Muscle layer of duodenum (tissue), 2 donors: Measurements from ENCODE around the gene HOXD1.

Experiments used
- H3K27ac ChIP-seq: one replicate; pipeline ENCODE4 v1.7.0; 2013; ENCODE audit warnings: mild to moderate bottlenecking, low read length
- H3K27me3 ChIP-seq: one replicate; pipeline ENCODE4 v1.7.0; 2013; ENCODE audit warnings: low read depth, mild to moderate bottlenecking, control low read depth, low read length
- H3K36me3 ChIP-seq, 2 donors: one replicate each; pipeline ENCODE4 v1.7.0; 2013; ENCODE audit warnings: low read length in 2 of 2, control low read depth in 1 of 2, mild to moderate bottlenecking in 1 of 2; ENCODE audit not compliant: insufficient read depth in 2 of 2, control insufficient read depth in 1 of 2
- H3K4me1 ChIP-seq, 2 donors: one replicate each; pipeline ENCODE4 v1.7.0; 2013; ENCODE audit warnings: low read length in 2 of 2, mild to moderate bottlenecking in 2 of 2, control low read depth in 1 of 2, moderate library complexity in 1 of 2; ENCODE audit not compliant: insufficient read depth in 2 of 2, control insufficient read depth in 1 of 2
- H3K4me3 ChIP-seq, 2 donors: one replicate each; pipeline ENCODE4 v1.7.0; 2013; ENCODE audit warnings: low read length in 2 of 2, low read depth in 1 of 2, mild to moderate bottlenecking in 1 of 2
- H3K9me3 ChIP-seq, 2 donors: one replicate each; pipeline ENCODE4 v1.7.0; 2013; ENCODE audit warnings: low read length in 2 of 2, control low read depth in 1 of 2, mild to moderate bottlenecking in 1 of 2; ENCODE audit not compliant: control insufficient read depth in 1 of 2
- donor health status: healthy.

The HOXD1 gene

DNA sequence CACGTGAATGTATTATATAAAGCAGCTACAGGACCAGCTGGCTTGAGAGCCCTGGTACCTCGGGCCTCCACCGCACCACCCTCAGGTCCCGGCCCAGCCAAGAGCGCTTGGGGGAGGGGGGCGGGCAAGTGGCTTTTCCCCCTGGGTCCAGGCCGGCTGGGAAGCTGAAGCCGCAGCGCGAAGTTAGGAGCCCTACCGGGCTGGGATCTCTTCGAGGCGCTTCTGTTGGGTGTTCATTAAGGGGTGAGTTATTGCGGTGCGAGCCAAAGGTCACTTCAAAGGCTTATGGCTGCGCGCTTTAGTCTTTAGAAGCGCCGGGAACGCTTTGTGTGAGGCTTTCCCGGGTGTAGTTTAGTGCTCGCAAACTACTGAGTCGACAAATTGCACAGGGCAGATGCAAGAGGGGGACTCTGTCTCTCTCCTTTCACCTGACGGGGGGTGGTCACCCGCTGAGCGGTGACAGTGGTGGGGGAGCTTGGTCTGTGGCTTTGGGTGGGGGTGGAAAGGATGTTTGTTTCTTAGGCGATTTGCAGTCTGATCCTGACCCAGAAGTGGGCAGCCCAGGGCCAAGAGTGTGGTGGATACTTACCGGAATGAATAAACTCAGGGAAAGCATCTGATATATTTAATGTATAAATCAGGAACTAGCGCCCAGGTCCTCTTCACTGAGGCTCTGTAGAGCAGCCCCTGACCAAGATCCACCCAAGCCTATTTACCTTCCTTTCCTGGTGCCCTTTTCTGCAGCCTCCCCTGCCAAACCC is 25.4 kb upstream of the HOXD1 start:
- Histone ChIP-seq H3K27ac (no peak overlapping the region), H3K27me3 (peaks cover 67% of the 10 kb centered on the region), H3K9me3 (no peaks in the 10 kb centered on the region), H3K4me1 (peaks cover 0 to 38% of the 10 kb centered on the region in 2 donors), H3K36me3 (no peaks in the 10 kb centered on the region), H3K4me3 (no peak overlapping the region)

- peaks cover 67% of the 10 kb centered on the region for H3K27me3 ChIP-seq
These were observed 24.8 kb upstream of the HOXD1 start for GRCh38 chr2:176163672-176164056.

DNA sequence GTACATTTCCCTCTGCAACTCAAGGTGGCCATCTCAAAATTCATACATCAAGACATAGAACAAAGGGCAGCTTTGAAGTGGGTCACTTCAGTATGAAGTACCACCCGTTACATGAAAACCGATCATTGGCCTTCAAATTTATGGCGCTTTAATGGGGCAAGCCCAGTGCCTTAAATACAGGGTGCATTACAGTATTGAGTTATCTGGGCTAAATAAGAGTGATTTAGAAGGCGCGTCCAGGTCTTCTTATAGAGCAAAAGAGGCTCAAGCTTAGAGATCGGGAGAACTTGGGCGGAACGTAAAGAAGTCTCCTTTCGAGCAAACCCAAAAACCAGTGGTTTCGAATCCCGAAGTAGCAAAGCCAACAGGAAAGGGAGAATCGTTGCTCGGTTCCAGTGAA is 24.3 kb upstream of the HOXD1 start:
- Histone ChIP-seq H3K4me1 (peaks cover 0 to 33% of the 10 kb centered on the region in 2 donors), H3K4me3 (no peak overlapping the region), H3K27ac (no peak overlapping the region), H3K36me3 (no peaks in the 10 kb centered on the region), H3K9me3 (no peaks in the 10 kb centered on the region), H3K27me3 (peaks cover 67% of the 10 kb centered on the region)

More at GRCh38 chr2:176163672-176164056, 24.8 kb upstream of the HOXD1 start:
- H3K27ac ChIP-seq, result no peak overlapping the region
- H3K4me1 ChIP-seq, result peaks cover 0 to 37% of the 10 kb centered on the region in 2 donors
- no peaks in the 10 kb centered on the region for H3K36me3 ChIP-seq
- H3K4me3 ChIP-seq, result no peak overlapping the region
- no peaks in the 10 kb centered on the region for H3K9me3 ChIP-seq

GRCh38 chr2:176164611-176165369 is 23.7 kb upstream of the HOXD1 start:
- no peaks in the 10 kb centered on the region for H3K36me3 ChIP-seq
- no peak overlapping the region for H3K27ac ChIP-seq
- H3K27me3 ChIP-seq, result peaks cover 62% of the 10 kb centered on the region
- peaks cover 0 to 28% of the 10 kb centered on the region in 2 donors for H3K4me1 ChIP-seq
- no peaks in the 10 kb centered on the region for H3K9me3 ChIP-seq
- H3K4me3 ChIP-seq, result peak overlapping the region in 1 of 2 donors; percentile 7

- H3K27me3 ChIP-seq, result peaks cover 55% of the 10 kb centered on the region
- H3K4me1 ChIP-seq, result peaks cover 0 to 20% of the 10 kb centered on the region in 2 donors
- H3K27ac ChIP-seq, result no peak overlapping the region
- H3K9me3 ChIP-seq, result no peaks in the 10 kb centered on the region
- H3K36me3 ChIP-seq, result no peaks in the 10 kb centered on the region
- peak overlapping the region in 1 of 2 donors; percentile 7 for H3K4me3 ChIP-seq
These were observed 23.0 kb upstream of the HOXD1 start for GRCh38 chr2:176165370-176166050.

- H3K36me3 ChIP-seq, result no peaks in the 10 kb centered on the region
- H3K27ac ChIP-seq, result no peak overlapping the region
- no peak overlapping the region for H3K4me3 ChIP-seq
- peaks cover 51% of the 10 kb centered on the region for H3K27me3 ChIP-seq
- H3K9me3 ChIP-seq, result no peaks in the 10 kb centered on the region
- peaks cover 0 to 17% of the 10 kb centered on the region in 2 donors for H3K4me1 ChIP-seq
These were observed 22.2 kb upstream of the HOXD1 start for GRCh38 chr2:176166272-176166671.

GRCh38 chr2:176167398-176167797 is 21.1 kb upstream of the HOXD1 start:
- peaks cover 41% of the 10 kb centered on the region for H3K27me3 ChIP-seq
- H3K9me3 ChIP-seq, result no peaks in the 10 kb centered on the region
- H3K4me3 ChIP-seq, result no peak overlapping the region
- peaks cover 0 to 23% of the 10 kb centered on the region in 2 donors for H3K4me1 ChIP-seq
- H3K36me3 ChIP-seq, result no peaks in the 10 kb centered on the region
- no peak overlapping the region for H3K27ac ChIP-seq

- Histone ChIP-seq H3K4me1 (peaks cover 0 to 23% of the 10 kb centered on the region in 2 donors), H3K4me3 (no peak overlapping the region), H3K27me3 (peaks cover 43% of the 10 kb centered on the region), H3K9me3 (no peaks in the 10 kb centered on the region), H3K36me3 (no peaks in the 10 kb centered on the region), H3K27ac (no peak overlapping the region)
These were observed 19.3 kb upstream of the HOXD1 start for GRCh38 chr2:176169181-176169580.

DNA sequence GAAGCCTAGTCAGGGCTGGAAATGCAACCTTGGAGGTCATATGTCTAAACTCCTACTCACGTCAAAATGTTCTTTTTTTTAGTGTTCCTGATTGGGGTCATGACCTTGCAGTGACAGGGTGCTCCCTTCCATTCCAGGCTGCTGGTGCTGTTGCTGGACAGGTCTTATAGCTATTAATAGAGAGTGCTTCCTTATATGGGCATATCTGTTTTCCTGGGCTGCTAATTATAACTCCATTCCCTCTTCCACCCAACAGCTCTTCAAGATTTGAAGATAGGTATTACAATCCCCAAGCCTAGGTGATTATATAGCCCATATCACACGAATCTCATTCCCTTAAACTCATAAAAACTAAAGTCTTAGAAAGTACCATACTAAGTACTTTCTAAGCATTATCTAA is 18.8 kb upstream of the HOXD1 start:
- peaks cover 38% of the 10 kb centered on the region for H3K27me3 ChIP-seq
- no peak overlapping the region for H3K4me3 ChIP-seq
- no peaks in the 10 kb centered on the region for H3K9me3 ChIP-seq
- H3K27ac ChIP-seq, result no peak overlapping the region
- H3K36me3 ChIP-seq, result no peaks in the 10 kb centered on the region
- peaks cover 0 to 21% of the 10 kb centered on the region in 2 donors for H3K4me1 ChIP-seq

DNA sequence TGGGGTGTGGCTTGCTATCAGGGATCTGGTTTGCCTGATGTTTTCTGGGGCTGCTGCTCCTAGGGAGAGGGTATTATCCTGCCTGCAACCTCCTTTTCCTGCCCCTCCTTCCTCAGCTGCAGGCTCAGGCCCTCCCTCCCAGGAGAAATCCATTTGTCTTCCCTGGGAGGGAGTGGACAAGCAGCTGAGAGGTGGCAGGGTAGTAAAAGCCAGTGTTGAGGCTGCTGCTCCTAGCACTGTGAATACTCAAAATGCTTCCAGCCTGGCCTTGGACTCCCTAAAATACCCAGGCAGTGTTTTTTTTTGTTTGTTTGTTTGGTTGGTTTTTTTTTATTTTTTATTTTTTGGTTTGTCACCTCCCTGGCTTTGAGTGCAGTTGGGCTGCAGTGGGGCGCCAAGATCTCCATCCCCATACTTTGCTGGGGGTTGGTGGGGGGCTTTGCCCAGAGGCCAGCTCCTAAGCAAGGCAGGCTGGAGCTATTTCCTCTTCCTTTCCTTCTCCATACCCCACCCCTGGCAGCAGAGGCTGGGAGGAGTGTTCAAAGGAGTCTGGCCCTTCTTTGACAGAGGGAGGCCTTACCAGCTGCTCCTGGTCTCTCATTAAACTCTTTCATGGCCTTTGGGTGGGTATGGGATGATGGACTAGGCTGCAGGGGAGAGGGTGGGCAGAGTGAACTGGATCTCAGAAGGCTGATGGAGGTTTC is 17.7 kb upstream of the HOXD1 start:
- H3K36me3 ChIP-seq, result no peaks in the 10 kb centered on the region
- H3K27ac ChIP-seq, result no peak overlapping the region
- H3K4me1 ChIP-seq, result peaks cover 0 to 12% of the 10 kb centered on the region in 2 donors
- no peak overlapping the region for H3K4me3 ChIP-seq
- H3K27me3 ChIP-seq, result peaks cover 37% of the 10 kb centered on the region
- H3K9me3 ChIP-seq, result no peaks in the 10 kb centered on the region
